ENCODE measurements around the gene TRIM21. TPM values are rescaled to one million over a fixed set of nuclear protein-coding genes. Genes with fewer than 3 reads are reported as not detected.

The TRIM21 gene
- total RNA-seq, 1 experiment from 2014 or later, result 20.5 TPM

DNA sequence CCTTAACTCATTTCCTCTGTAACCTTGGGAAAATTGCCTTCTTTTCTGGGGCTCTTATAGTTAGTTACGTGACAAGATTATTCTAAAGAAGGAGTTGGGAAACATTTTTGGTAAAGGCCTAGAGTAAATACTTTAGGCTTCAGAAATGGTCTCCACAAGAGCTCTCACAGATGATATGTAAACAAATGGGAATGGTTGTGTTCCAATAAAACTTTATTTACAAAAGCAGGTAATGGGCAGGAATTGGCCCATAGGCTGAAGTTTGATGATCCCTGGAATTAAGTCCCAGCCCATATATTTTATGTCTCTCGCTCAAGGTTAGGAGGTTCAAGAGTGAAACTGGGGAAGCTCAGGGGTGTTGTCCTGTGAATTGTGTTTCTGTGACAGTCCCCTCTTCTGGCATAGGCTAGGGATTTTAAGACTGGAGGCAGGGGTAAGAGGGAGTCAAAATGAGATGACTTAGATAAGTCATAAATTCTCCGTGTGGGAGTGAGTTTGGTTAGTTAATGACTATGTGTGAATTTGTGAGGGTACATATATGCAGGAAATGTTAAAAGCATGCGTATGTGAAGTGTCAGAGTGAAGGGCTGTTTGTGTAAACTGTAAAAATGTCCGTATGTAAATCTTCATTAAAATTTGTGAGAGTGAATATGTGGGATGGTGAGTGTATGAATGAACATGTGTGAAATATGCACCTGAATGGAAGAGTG is 17.9 kb downstream of the TRIM21 start:
- no peaks in the 10 kb centered on the region for H3K4me1 Mint-ChIP-seq
- TF ChIP-seq, protein P1, sequence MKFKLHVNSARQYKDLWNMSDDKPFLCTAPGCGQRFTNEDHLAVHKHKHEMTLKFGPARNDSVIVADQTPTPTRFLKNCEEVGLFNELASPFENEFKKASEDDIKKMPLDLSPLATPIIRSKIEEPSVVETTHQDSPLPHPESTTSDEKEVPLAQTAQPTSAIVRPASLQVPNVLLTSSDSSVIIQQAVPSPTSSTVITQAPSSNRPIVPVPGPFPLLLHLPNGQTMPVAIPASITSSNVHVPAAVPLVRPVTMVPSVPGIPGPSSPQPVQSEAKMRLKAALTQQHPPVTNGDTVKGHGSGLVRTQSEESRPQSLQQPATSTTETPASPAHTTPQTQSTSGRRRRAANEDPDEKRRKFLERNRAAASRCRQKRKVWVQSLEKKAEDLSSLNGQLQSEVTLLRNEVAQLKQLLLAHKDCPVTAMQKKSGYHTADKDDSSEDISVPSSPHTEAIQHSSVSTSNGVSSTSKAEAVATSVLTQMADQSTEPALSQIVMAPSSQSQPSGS (CRISPR knock-in tag; IDR thresholded peaks at IDR 0.05; ENCODE audit: borderline replicate concordance, low read depth), result no peak
- TF ChIP-seq ATF1 (CRISPR knock-in tag; IDR thresholded peaks at IDR 0.05), result no peak
- POLR2A ChIA-PET, result no interaction called here
- DNase-seq (ENCODE audit: low spot score), result no peak
- H3K9me3 Mint-ChIP-seq, result no peaks in the 10 kb centered on the region
- CTCF ChIA-PET, result no interaction called here
- no peak for ATAC-seq
- no peaks in the 10 kb centered on the region for H3K27me3 Mint-ChIP-seq (ENCODE audit: low read depth)
- H3K36me3 Mint-ChIP-seq, result no peaks in the 10 kb centered on the region
- no peak overlapping the region for H3K4me3 Mint-ChIP-seq
- H3K27ac Mint-ChIP-seq, result no peak overlapping the region

DNA sequence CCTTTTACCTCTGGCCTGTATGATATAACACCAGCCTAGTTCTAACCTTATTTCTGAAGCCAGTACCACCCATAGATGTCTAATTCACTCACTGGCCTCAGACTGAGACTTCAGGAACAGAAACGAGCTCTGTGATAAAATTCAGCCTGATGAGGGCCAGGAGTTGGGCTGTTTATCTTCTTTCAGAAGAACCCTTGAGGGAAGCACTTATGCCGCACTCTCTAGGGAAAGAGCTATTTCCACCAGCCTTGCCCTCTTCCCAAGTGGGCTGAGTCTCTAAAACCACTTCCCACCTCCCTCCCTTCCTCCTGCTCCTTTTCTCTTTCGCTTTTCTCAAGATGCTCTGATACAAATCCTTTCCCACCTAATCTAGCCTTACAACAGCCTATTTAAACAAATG is 23.3 kb downstream of the TRIM21 start:
- H3K27ac Mint-ChIP-seq, result no peak overlapping the region
- no peak for ATAC-seq
- CTCF ChIA-PET, result no interaction called here
- TF ChIP-seq JAZF1 (CRISPR knock-in tag; IDR thresholded peaks at IDR 0.05), result no peak
- TF ChIP-seq ZNF232 (CRISPR knock-in tag; IDR thresholded peaks at IDR 0.05), result no peak
- TF ChIP-seq, protein P2, sequence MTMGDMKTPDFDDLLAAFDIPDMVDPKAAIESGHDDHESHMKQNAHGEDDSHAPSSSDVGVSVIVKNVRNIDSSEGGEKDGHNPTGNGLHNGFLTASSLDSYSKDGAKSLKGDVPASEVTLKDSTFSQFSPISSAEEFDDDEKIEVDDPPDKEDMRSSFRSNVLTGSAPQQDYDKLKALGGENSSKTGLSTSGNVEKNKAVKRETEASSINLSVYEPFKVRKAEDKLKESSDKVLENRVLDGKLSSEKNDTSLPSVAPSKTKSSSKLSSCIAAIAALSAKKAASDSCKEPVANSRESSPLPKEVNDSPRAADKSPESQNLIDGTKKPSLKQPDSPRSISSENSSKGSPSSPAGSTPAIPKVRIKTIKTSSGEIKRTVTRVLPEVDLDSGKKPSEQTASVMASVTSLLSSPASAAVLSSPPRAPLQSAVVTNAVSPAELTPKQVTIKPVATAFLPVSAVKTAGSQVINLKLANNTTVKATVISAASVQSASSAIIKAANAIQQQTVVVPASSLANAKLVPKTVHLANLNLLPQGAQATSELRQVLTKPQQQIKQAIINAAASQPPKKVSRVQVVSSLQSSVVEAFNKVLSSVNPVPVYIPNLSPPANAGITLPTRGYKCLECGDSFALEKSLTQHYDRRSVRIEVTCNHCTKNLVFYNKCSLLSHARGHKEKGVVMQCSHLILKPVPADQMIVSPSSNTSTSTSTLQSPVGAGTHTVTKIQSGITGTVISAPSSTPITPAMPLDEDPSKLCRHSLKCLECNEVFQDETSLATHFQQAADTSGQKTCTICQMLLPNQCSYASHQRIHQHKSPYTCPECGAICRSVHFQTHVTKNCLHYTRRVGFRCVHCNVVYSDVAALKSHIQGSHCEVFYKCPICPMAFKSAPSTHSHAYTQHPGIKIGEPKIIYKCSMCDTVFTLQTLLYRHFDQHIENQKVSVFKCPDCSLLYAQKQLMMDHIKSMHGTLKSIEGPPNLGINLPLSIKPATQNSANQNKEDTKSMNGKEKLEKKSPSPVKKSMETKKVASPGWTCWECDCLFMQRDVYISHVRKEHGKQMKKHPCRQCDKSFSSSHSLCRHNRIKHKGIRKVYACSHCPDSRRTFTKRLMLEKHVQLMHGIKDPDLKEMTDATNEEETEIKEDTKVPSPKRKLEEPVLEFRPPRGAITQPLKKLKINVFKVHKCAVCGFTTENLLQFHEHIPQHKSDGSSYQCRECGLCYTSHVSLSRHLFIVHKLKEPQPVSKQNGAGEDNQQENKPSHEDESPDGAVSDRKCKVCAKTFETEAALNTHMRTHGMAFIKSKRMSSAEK (CRISPR knock-in tag; IDR thresholded peaks at IDR 0.05; ENCODE audit: borderline replicate concordance), result no peak
- TF ChIP-seq, protein P3, sequence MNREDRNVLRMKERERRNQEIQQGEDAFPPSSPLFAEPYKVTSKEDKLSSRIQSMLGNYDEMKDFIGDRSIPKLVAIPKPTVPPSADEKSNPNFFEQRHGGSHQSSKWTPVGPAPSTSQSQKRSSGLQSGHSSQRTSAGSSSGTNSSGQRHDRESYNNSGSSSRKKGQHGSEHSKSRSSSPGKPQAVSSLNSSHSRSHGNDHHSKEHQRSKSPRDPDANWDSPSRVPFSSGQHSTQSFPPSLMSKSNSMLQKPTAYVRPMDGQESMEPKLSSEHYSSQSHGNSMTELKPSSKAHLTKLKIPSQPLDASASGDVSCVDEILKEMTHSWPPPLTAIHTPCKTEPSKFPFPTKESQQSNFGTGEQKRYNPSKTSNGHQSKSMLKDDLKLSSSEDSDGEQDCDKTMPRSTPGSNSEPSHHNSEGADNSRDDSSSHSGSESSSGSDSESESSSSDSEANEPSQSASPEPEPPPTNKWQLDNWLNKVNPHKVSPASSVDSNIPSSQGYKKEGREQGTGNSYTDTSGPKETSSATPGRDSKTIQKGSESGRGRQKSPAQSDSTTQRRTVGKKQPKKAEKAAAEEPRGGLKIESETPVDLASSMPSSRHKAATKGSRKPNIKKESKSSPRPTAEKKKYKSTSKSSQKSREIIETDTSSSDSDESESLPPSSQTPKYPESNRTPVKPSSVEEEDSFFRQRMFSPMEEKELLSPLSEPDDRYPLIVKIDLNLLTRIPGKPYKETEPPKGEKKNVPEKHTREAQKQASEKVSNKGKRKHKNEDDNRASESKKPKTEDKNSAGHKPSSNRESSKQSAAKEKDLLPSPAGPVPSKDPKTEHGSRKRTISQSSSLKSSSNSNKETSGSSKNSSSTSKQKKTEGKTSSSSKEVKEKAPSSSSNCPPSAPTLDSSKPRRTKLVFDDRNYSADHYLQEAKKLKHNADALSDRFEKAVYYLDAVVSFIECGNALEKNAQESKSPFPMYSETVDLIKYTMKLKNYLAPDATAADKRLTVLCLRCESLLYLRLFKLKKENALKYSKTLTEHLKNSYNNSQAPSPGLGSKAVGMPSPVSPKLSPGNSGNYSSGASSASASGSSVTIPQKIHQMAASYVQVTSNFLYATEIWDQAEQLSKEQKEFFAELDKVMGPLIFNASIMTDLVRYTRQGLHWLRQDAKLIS (CRISPR knock-in tag; IDR thresholded peaks at IDR 0.05; ENCODE audit: borderline replicate concordance), result no peak
- TF ChIP-seq, protein P4, sequence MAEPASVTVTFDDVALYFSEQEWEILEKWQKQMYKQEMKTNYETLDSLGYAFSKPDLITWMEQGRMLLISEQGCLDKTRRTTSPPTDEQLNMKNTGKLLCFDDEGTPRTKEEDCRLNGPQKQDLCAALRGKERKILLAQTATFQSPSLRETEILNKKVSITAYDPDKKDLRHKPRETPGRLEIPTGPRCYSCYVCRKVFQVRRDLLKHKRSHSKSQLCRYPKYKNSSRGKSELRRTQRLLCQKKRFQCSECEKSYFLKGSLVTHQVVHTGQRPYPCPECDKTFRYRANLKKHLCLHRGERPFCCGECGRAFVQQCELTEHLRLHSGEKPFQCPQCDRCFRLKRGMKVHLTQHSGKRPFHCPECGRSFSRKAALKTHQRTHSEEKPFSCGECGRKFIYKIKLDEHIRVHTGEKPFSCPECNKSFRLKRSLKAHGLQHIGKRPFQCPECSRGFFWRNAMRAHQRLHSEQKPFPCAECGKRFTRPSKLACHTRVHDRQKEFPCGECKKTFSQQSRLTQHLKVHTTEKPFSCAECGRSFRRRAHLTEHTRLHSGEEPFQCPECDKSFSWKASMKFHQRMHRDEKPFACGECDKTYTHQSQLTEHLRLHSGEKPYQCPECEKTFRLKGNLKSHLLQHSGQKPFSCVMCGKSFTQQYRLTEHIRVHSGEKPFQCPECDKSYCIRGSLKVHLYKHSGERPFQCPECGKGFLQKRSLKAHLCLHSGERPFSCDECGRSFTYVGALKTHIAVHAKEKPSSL (CRISPR knock-in tag; conservative IDR thresholded peaks at IDR 0.05), result no peak
- no peak for TF ChIP-seq TEAD4 (CRISPR knock-in tag; IDR thresholded peaks at IDR 0.05)
- TF ChIP-seq, protein P5, sequence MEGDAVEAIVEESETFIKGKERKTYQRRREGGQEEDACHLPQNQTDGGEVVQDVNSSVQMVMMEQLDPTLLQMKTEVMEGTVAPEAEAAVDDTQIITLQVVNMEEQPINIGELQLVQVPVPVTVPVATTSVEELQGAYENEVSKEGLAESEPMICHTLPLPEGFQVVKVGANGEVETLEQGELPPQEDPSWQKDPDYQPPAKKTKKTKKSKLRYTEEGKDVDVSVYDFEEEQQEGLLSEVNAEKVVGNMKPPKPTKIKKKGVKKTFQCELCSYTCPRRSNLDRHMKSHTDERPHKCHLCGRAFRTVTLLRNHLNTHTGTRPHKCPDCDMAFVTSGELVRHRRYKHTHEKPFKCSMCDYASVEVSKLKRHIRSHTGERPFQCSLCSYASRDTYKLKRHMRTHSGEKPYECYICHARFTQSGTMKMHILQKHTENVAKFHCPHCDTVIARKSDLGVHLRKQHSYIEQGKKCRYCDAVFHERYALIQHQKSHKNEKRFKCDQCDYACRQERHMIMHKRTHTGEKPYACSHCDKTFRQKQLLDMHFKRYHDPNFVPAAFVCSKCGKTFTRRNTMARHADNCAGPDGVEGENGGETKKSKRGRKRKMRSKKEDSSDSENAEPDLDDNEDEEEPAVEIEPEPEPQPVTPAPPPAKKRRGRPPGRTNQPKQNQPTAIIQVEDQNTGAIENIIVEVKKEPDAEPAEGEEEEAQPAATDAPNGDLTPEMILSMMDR (IDR thresholded peaks at IDR 0.05), result no peak
- TF ChIP-seq, protein P6, sequence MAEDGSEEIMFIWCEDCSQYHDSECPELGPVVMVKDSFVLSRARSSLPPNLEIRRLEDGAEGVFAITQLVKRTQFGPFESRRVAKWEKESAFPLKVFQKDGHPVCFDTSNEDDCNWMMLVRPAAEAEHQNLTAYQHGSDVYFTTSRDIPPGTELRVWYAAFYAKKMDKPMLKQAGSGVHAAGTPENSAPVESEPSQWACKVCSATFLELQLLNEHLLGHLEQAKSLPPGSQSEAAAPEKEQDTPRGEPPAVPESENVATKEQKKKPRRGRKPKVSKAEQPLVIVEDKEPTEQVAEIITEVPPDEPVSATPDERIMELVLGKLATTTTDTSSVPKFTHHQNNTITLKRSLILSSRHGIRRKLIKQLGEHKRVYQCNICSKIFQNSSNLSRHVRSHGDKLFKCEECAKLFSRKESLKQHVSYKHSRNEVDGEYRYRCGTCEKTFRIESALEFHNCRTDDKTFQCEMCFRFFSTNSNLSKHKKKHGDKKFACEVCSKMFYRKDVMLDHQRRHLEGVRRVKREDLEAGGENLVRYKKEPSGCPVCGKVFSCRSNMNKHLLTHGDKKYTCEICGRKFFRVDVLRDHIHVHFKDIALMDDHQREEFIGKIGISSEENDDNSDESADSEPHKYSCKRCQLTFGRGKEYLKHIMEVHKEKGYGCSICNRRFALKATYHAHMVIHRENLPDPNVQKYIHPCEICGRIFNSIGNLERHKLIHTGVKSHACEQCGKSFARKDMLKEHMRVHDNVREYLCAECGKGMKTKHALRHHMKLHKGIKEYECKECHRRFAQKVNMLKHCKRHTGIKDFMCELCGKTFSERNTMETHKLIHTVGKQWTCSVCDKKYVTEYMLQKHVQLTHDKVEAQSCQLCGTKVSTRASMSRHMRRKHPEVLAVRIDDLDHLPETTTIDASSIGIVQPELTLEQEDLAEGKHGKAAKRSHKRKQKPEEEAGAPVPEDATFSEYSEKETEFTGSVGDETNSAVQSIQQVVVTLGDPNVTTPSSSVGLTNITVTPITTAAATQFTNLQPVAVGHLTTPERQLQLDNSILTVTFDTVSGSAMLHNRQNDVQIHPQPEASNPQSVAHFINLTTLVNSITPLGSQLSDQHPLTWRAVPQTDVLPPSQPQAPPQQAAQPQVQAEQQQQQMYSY (CRISPR knock-in tag; IDR thresholded peaks at IDR 0.05), result no peak
- TF ChIP-seq, protein P7, sequence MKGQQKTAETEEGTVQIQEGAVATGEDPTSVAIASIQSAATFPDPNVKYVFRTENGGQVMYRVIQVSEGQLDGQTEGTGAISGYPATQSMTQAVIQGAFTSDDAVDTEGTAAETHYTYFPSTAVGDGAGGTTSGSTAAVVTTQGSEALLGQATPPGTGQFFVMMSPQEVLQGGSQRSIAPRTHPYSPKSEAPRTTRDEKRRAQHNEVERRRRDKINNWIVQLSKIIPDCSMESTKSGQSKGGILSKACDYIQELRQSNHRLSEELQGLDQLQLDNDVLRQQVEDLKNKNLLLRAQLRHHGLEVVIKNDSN (CRISPR knock-in tag; IDR thresholded peaks at IDR 0.05), result no peak

More for the DNA sequence above, 23.3 kb downstream of the TRIM21 start:
- Mint-ChIP-seq H3K27me3 (ENCODE audit: low read depth) (no peaks in the 10 kb centered on the region), H3K9me3 (0 out of 2 replicates have a peak, but pooled peaks cover 3% of the 10 kb centered on the region), H3K36me3 (no peaks in the 10 kb centered on the region), H3K4me3 (no peak overlapping the region), H3K4me1 (no peaks in the 10 kb centered on the region)
- no peak for DNase-seq (ENCODE audit: low spot score)
- POLR2A ChIA-PET, result no interaction called here
